Right hindlimb (tissue), 1 donor: ENCODE measurements around the gene LAMB1.
"Not testable (repeated sequence)": the region's sequence is repeated elsewhere in the genome, so short reads cannot be mapped to it uniquely, and the experiment has no call there.

Experiments used
- DNase-seq: peaks from one replicate; pipeline ENCODE4 v3.0.0-alpha.2; 2018

Gene LAMB1

GRCh38 chr7:107909445-107909844 is 93.5 kb downstream of the LAMB1 start:
- no peak for DNase-seq

GRCh38 chr7:107907790-107908189 is 95.2 kb downstream of the LAMB1 start:
- DNase-seq: no peak

- no peak for DNase-seq
Observed at GRCh38 chr7:107902381-107902780, 100.6 kb downstream of the LAMB1 start.

GRCh38 chr7:107900496-107901015 is 102.4 kb downstream of the LAMB1 start:
- DNase-seq: no peak

GRCh38 chr7:107898997-107899594 is 103.9 kb downstream of the LAMB1 start:
- no peak for DNase-seq

- DNase-seq: not testable (repeated sequence)
Observed at GRCh38 chr7:107892367-107892741, 110.6 kb downstream of the LAMB1 start.

- DNase-seq: no peak
Observed at GRCh38 chr7:107891636-107892366, 111.2 kb downstream of the LAMB1 start.

GRCh38 chr7:107890962-107891635 is 111.9 kb downstream of the LAMB1 start, which contains the start of gene DLD:
Gene DLD (plus strand): TSS chr7:107891183. CDS start chr7:107891251, 68 bp downstream.
- DNase-seq: peak; percentile 95

- DNase-seq: no peak
Observed at GRCh38 chr7:107890493-107890961, 112.4 kb downstream of the LAMB1 start.

- no peak for DNase-seq
Observed at GRCh38 chr7:107889992-107890391, 113.0 kb downstream of the LAMB1 start.

GRCh38 chr7:107887827-107888226 is 115.1 kb downstream of the LAMB1 start:
- not testable (repeated sequence) for DNase-seq

- DNase-seq: no peak
Observed at GRCh38 chr7:107884066-107884818, 118.7 kb downstream of the LAMB1 start.

GRCh38 chr7:107882766-107883165 is 120.2 kb downstream of the LAMB1 start:
- DNase-seq: no peak

GRCh38 chr7:107879400-107880035 is 123.4 kb downstream of the LAMB1 start:
- no peak for DNase-seq

GRCh38 chr7:107878636-107879035 is 124.3 kb downstream of the LAMB1 start:
- DNase-seq: no peak

GRCh38 chr7:107877731-107878382 is 125.1 kb downstream of the LAMB1 start:
- no peak for DNase-seq

- no peak for DNase-seq
Observed at GRCh38 chr7:107876916-107877315, 126.0 kb downstream of the LAMB1 start.

- DNase-seq: peak; percentile 41
Observed at GRCh38 chr7:107874605-107875446, 128.1 kb downstream of the LAMB1 start.

- DNase-seq: no peak
Observed at GRCh38 chr7:107874111-107874510, 128.8 kb downstream of the LAMB1 start.
